Urinary bladder (tissue), 4 donors: Measurements from ENCODE around the gene TTC7B. TPM values are rescaled to one million over a fixed set of nuclear protein-coding genes. Genes with fewer than 3 reads are reported as not detected.

Experiments used
- DNase-seq: peaks from one replicate; pipeline ENCODE4 v3.0.0-alpha.2; 2015; ENCODE audit errors: extremely low spot score
- H3K27ac ChIP-seq: one replicate; pipeline ENCODE4 v1.5.1; 2013; ENCODE audit warnings: low read depth, mild to moderate bottlenecking, moderate library complexity
- H3K36me3 ChIP-seq: one replicate; pipeline ENCODE4 v1.6.1; 2013; ENCODE audit warnings: mild to moderate bottlenecking, moderate library complexity; ENCODE audit not compliant: insufficient read depth
- H3K4me1 ChIP-seq: one replicate; pipeline ENCODE4 v1.6.1; 2013; ENCODE audit warnings: mild to moderate bottlenecking, moderate library complexity; ENCODE audit not compliant: insufficient read depth
- H3K4me3 ChIP-seq: one replicate; pipeline ENCODE4 v1.5.1; 2013; ENCODE audit warnings: low read depth, low read length
- WGBS: extraction: QIAGEN DNeasy Blood & Tissue Kit; methylation state at CpG from one replicate; pipeline ENCODE4 v1.1.7; 2013; 5-methylcytosine and 5-hydroxymethylcytosine counted together
- polyA plus RNA-seq: library from polyadenylated mRNA; stranded (reverse); fragments of 200-250 nt; gene quantifications from one replicate; pipeline ENCODE4 v1.2.3, GENCODE V29; 2013
- total RNA-seq: library from RNA; depleted of rRNA; stranded (reverse); fragments of >200 nt; gene quantifications from one replicate; pipeline ENCODE4 v1.2.3, GENCODE V29; 2014
- donor health status: healthy with polysubstance abuse.
- donor health status: healthy.

The TTC7B gene
- total and polyA plus RNA-seq, 2 donors = 20.0 to 48.9 TPM

GRCh38 chr14:90521084-90521929, 294.9 kb downstream of the TTC7B start:
- no peaks in the 10 kb centered on the region for H3K4me1 ChIP-seq
- DNase-seq = peak; percentile 51
- no peak overlapping the region for H3K4me3 ChIP-seq
- WGBS = 58% methylated on average over 16 of the region's 16 CpGs
- H3K36me3 ChIP-seq = no peaks in the 10 kb centered on the region
- H3K27ac ChIP-seq = no peak overlapping the region

- WGBS = 73% methylated on average over 5 of the region's 5 CpGs
- Histone ChIP-seq H3K36me3 (no peaks in the 10 kb centered on the region), H3K4me3 (no peak overlapping the region), H3K27ac (no peak overlapping the region), H3K4me1 (no peaks in the 10 kb centered on the region)
- DNase-seq = no peak
Observed at GRCh38 chr14:90520326-90520725, 295.9 kb downstream of the TTC7B start.

GRCh38 chr14:90519262-90519920, 296.8 kb downstream of the TTC7B start:
- Histone ChIP-seq H3K27ac (no peak overlapping the region), H3K4me3 (no peak overlapping the region), H3K4me1 (no peaks in the 10 kb centered on the region), H3K36me3 (no peaks in the 10 kb centered on the region)
- WGBS = 94% methylated on average over 10 of the region's 10 CpGs
- no peak for DNase-seq

- Histone ChIP-seq H3K27ac (no peak overlapping the region), H3K4me3 (no peak overlapping the region), H3K36me3 (no peaks in the 10 kb centered on the region), H3K4me1 (no peaks in the 10 kb centered on the region)
- 85% methylated on average over 5 of the region's 5 CpGs for WGBS
- DNase-seq = no peak
Observed at GRCh38 chr14:90518941-90519256, 297.3 kb downstream of the TTC7B start.

GRCh38 chr14:90518069-90518940, 297.9 kb downstream of the TTC7B start:
- Histone ChIP-seq H3K36me3 (no peaks in the 10 kb centered on the region), H3K4me1 (no peaks in the 10 kb centered on the region), H3K27ac (no peak overlapping the region), H3K4me3 (no peak overlapping the region)
- DNase-seq = no peak
- 46% methylated on average over 25 of the region's 25 CpGs for WGBS

GRCh38 chr14:90517076-90517841, 299.0 kb downstream of the TTC7B start:
- H3K4me1 ChIP-seq = no peaks in the 10 kb centered on the region
- no peak overlapping the region for H3K4me3 ChIP-seq
- peak; percentile 37 for DNase-seq
- H3K36me3 ChIP-seq = no peaks in the 10 kb centered on the region
- 78% methylated on average over 15 of the region's 15 CpGs for WGBS
- no peak overlapping the region for H3K27ac ChIP-seq

- Histone ChIP-seq H3K4me1 (no peaks in the 10 kb centered on the region), H3K27ac (no peak overlapping the region), H3K4me3 (no peak overlapping the region), H3K36me3 (no peaks in the 10 kb centered on the region)
- no peak for DNase-seq
- 94% methylated on average over 4 of the region's 4 CpGs for WGBS
Observed at GRCh38 chr14:90514566-90514965, 301.7 kb downstream of the TTC7B start.

GRCh38 chr14:90514015-90514398, 302.2 kb downstream of the TTC7B start:
- Histone ChIP-seq H3K27ac (no peak overlapping the region), H3K4me1 (no peaks in the 10 kb centered on the region), H3K36me3 (no peaks in the 10 kb centered on the region), H3K4me3 (no peak overlapping the region)
- WGBS = 75% methylated on average over 15 of the region's 15 CpGs
- peak; percentile 35 for DNase-seq

- H3K36me3 ChIP-seq = no peaks in the 10 kb centered on the region
- H3K4me1 ChIP-seq = no peaks in the 10 kb centered on the region
- 32% methylated on average over 16 of the region's 16 CpGs for WGBS
- H3K27ac ChIP-seq = no peak overlapping the region
- peak; percentile 74 for DNase-seq
- H3K4me3 ChIP-seq = no peak overlapping the region
Observed at GRCh38 chr14:90513161-90514014, 302.8 kb downstream of the TTC7B start.

GRCh38 chr14:90512329-90512991, 303.8 kb downstream of the TTC7B start:
- DNase-seq = no peak
- WGBS = 85% methylated on average over 10 of the region's 10 CpGs
- no peaks in the 10 kb centered on the region for H3K4me1 ChIP-seq
- no peak overlapping the region for H3K27ac ChIP-seq
- H3K4me3 ChIP-seq = no peak overlapping the region
- H3K36me3 ChIP-seq = no peaks in the 10 kb centered on the region

GRCh38 chr14:90511795-90512328, 304.4 kb downstream of the TTC7B start:
- no peak for DNase-seq
- H3K27ac ChIP-seq = no peak overlapping the region
- WGBS = 87% methylated on average over 9 of the region's 9 CpGs
- H3K4me3 ChIP-seq = no peak overlapping the region
- no peaks in the 10 kb centered on the region for H3K36me3 ChIP-seq
- no peaks in the 10 kb centered on the region for H3K4me1 ChIP-seq

GRCh38 chr14:90511252-90511651, 305.0 kb downstream of the TTC7B start:
- Histone ChIP-seq H3K4me1 (no peaks in the 10 kb centered on the region), H3K36me3 (no peaks in the 10 kb centered on the region), H3K27ac (no peak overlapping the region), H3K4me3 (no peak overlapping the region)
- 97% methylated on average over 4 of the region's 4 CpGs for WGBS
- DNase-seq = no peak
